ENCODE measurements around the gene AMACR. TPM values are rescaled to one million over a fixed set of nuclear protein-coding genes. Genes with fewer than 3 reads are reported as not detected.

The AMACR gene
- polyA plus RNA-seq, 5 donors = 10.8 to 17.8 (median 11.8) TPM

Other genes with a start within 250 kb of the AMACR start
- gene ADAMTS12, start 116.1 kb downstream of the AMACR start, polyA plus RNA-seq (ENCODE audit: insufficient read depth in 1 of 5, insufficient read length in 5 of 5, low replicate concordance in 1 of 5) = 10 to 100 TPM; 36.3 to 57.8 (median 55.2) TPM
- gene RXFP3, start 71.7 kb downstream of the AMACR start, polyA plus RNA-seq (ENCODE audit: insufficient read depth in 1 of 5, insufficient read length in 5 of 5, low replicate concordance in 1 of 5) = under 1 TPM in 2 of 5 donors, not detected in 3; 0.09 TPM
- under 1 TPM in 4 of 5 donors, not detected in 1; 0.10 to 0.28 (median 0.15) TPM for gene SLC45A2, start 23.4 kb downstream of the AMACR start, polyA plus RNA-seq (ENCODE audit: insufficient read depth in 1 of 5, insufficient read length in 5 of 5, low replicate concordance in 1 of 5)
- 10 to 100 TPM; 20.7 to 27.7 (median 22.2) TPM for gene C1QTNF3, start 35.2 kb upstream of the AMACR start, polyA plus RNA-seq (ENCODE audit: insufficient read depth in 1 of 5, insufficient read length in 5 of 5, low replicate concordance in 1 of 5)